Stimulated activated CD4-positive, alpha-beta T cell treated with anti-CD3 and anti-CD28 coated beads, Interleukin-4, amount 100 ng/mL, for 1 hour (primary cell): ENCODE results near the gene DCAF8L2.
"Not testable (repeated sequence)": the region's sequence is repeated elsewhere in the genome, so short reads cannot be mapped to it uniquely, and the experiment has no call there.

Source experiments
- DNase-seq: peaks from one replicate; pipeline ENCODE4 v3.0.0-alpha.2; 2020

Gene DCAF8L2

DNA sequence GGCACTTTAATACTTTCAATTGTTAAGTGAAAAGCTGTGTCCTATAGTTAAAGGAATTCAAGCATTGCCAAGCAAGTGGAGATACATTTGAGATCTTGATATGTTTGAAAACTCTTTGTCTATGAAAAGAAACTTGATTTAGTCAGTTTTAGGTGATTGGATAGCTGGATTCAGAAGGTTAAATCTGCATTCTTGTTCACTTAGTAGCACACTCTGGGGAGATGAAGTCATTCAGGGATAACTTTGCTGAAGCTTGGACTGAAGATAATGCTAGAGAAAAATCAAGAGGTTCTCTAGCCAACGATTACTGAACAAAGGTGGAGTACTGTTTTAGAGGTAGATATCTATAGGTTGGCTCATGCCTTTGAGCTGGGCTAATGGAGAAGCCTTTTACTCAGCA is 90.6 kb downstream of the DCAF8L2 start:
- no peak for DNase-seq

DNA sequence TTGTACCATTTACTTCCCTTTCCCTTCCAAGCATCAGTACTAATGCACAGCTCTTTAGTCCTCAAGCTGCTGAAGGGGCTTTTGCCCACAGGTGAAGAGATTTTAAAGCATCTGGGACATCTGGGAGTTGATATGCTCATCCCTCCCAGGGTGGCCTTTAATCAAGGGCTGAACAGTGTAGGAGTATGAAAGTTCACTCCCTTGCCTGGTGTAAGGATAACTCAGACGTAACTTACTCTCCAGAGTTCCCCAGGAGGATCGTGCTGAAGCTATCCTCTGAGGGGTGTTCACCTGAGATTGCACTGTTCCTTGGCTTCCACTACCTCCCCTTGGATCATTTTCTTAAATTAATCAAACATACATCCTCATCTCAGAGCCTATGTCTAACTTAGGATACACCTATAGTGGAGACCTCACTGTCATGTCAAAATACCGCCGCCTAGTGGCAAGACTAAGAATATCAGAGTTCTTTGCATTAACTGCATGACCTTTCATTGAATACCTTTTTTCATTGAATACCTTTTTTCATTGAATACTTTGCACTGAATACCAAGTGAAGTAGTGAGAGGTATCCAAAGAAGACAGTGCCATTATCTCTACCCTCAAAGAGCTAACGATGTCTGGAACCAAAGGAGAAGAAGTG is 93.5 kb downstream of the DCAF8L2 start:
- not testable (repeated sequence) for DNase-seq

DNA sequence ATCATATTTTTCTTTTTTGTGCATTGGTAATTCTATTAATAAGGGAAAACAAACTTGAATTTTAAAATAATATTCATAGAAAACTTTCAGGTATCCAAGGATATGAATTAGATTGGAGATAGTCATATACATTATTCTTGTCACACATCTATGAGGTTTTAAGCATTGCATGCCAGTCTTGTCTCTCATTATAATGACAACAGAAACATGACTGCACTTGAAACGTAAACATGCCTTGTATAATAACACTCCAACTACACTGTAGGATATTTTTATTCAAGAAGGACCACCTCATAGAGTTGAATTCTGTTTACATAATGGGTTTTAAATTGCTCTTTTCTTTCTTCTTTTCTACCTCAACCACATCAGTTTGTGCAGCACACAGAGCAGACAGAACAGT is 104.5 kb downstream of the DCAF8L2 start:
- no peak for DNase-seq

DNA sequence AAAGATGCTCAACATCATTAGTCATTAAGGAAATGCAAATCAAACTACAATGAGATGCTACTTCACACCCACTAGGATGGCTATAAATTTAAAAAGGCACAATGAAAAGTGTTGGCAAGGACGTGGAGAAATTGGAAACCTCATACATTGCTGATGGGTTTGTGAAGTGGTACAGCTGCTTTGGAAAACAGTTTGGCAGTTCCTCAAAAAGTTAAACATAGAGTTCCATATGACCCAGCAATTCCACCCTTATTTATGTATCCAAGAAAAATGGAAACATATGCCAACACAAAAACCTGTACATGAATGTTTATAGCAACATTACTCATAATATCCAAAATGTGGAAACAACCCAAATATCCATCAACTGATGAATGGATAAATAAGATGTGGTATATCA is 116.4 kb downstream of the DCAF8L2 start:
- DNase-seq: no peak

DNA sequence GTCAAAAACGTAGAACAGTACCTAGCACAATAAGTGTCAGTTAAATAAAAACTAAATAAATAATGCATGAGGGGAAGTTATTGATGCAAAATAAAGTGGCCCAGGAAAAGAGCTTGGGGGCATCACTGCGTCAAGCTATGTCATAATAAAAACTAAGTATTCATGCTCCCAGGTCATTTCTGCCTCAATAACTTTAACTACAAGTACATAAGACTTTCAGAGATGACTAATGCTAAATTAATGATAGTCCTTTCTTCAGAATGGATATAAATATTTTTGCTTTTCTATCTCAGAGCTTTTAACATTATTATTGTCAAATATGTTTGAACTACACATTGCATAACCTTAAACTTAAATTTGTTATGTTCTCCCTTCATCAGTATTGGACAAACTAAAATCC is 125.5 kb downstream of the DCAF8L2 start:
- DNase-seq: no peak

DNA sequence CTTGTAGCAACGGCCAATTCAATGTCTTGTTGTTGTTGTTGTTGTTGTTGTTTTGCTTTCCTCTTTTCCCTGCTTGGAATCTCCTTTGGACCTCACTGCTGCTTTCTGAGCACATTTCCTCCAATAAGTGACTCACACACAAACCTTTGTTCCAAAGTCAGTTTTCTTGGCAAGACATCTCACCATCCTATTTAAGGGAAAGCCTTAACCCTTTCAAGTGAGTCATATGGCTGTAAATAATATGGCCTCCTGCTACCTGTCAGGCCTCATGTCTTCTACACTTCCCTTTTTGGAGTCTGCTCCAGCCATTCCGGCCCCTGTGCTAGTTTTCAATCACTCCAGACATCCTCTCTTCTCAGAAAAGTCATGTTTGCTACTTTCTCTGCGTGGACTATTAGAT is 138.1 kb downstream of the DCAF8L2 start:
- no peak for DNase-seq

DNA sequence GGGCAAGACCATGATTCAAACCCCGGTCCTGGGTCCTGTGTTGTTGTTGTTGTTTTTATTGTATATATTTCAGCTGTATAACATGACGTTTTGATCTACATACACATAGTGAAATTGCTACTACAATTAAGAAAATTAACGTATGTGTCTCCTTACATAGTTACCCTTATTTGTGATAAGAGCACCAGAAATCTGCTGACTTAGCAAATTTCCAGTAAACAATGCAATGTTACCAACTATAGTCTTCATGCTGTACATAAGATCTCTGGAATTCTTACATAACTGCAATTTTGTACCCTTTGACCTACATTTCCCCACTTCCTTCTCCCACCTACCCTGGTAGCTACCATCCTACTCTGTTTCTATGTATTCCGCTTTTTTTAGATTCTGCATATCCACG is 141.8 kb downstream of the DCAF8L2 start:
- DNase-seq: no peak

DNA sequence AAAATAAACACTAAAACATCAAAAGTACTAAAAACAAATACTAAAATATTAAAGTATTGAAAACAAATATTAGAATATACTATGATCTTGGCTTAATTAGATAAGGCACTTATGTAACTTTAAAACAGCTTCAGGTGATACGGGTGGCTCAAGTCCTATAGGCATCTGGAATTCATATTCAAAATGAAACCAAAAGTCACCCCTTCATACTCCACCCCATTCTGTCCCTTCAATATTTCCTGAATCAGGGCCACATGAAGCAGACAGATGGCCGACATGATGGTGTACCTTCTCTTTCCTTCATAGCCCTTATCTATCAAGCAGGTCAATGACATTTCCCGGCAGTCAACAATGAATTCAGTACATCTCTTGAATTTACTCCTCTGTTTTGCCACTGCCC is 145.8 kb downstream of the DCAF8L2 start:
- no peak for DNase-seq

DNA sequence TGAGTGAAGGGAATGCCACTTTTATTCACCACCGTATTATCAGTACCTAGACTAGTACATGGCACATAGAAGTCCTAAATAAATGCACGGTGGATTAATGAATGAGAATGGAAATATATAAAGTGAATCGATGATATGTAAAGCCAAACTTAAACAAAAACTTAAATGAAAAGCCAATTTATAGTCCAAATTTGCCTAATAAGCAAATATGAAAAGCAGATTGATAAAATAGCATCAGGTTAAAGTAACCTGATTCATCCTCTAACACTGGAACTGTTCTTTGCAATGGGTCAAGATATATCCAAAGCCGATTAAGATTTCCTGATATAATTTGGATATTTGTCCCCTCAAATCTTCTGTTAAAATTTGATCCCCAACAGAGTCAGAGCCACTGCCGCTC is 150.8 kb downstream of the DCAF8L2 start:
- DNase-seq: no peak

DNA sequence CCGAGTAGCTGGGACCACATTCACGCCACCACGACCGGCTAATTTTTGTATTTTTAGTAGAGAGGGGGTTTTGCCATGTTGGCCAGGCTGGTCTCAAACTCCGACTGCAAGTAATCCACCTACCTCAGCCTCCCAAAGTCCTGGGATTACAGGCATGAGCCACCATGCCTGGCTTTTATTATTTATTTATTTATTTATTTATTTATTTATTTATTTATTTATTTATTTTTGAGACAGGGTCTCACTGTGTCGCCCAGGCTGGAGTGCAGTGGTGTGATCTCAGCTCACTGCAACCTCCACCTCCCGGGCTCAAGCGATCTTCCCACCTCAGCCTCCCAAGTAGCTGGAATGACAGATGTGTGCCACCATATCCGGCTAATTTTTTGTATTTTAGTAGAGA is 153.4 kb downstream of the DCAF8L2 start:
- DNase-seq: not testable (repeated sequence)

DNA sequence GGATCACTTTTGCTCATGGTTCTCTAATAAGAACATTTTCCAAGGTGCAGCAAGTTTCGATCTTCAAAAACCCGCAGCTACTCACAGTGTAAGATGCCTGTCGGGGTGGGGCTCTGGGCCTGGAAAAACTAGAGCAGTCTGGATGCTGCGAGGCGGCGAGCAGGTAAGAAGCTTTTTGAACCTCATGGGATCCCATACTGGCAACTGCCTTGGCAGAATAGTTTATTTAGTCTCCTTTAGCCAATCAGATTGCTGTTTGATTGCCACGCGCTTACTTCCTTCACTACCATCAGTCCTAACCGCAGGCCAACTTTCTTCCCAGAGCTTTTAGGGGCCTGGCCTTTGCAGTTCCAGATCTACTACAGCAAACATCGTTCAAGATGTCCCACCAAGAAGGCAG is 156.4 kb downstream of the DCAF8L2 start:
- DNase-seq: no peak

DNA sequence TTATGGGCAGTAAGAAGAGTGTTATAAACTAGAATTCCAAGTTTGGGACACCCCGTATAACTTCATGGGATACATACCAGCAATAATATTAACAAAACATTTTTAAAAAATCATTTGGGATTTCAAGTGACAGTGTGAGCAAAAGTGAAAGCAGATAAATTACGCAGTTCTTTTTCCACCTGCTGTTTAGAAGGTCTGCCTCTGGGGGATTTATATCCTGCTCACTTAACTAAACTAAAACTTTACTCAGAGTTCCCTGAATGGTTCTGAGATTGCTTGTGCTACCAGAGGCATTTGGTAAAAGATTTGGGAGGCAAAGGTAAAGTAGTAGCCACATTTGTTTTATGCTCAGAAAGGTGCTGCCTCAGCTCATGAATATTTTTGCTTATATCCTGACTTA is 160.2 kb downstream of the DCAF8L2 start:
- not testable (repeated sequence) for DNase-seq

DNA sequence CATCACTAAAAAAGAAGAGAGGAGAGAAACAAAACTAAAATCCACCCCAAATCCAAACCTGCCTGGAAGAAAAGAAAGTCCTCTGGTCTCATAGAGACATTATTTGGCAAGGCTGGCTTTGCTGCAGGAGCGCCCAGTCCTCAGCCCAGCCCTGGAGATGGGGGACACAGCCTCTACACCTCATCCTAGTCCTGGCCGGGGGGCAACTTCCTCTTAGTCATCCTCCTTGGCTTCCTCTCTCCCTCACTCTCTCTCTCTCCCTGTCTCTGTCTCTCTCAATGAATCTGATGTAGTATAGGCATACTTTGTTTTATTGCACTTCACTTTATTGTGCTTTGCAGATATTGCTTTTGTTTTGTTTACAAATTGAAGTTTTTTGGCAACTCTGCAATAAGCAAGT is 161.8 kb downstream of the DCAF8L2 start:
- no peak for DNase-seq

DNA sequence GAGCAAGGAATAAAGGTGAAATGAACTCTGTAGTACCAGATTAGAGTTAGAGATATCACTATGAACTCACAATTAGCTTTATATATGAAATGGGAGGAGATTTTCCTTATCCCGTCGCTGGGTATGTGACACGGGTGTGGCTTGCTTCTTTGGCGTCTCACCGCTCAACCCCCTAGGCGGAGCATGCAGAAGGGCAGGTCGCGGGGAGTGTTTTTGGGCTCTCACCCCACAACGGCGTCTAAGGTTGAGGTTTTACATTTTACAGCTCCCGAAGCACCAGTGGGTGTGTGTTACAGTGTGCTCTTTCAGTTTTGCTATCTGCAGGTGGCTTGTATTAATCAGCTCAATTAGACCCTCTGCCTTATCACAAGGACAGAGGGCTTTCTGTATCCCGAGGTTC is 175.6 kb downstream of the DCAF8L2 start:
- DNase-seq: no peak

DNA sequence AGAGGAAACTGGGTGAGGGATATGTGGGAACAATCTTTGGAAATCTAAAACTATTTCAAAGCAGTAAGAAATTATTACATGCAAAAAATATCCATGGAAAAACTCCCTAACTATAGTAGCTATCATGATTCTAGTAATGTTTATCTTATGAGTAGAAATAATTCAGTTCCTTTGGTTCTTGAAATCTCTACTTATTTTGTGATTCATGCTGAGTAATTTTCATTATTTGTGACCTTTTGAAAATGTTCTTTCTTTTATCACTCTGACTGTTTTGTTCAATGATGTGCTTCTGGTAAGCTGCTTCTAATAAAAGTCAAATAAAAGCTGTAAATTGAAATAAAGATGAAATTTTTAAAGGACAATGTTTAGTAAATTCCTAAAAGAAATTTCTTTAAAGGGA is 177.2 kb downstream of the DCAF8L2 start:
- DNase-seq: no peak

DNA sequence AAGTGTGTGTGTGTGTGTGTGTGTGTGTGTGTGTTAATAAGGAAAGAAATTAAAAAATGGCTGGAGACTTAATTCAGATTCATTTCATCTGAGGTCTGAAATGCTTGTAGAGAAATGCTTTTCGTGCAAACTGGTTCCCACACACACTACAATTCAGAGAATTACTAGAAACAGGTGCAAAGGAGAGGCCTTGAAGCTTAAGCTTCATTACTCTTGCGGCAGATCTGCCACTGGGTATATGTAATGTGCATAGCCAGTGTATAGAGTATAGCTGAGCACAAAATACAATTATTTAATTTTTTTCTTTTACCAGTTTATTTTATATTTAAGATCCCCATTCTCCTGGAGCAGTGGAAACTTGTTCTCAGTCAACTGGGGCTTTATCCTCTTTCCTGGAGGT is 185.8 kb downstream of the DCAF8L2 start:
- no peak for DNase-seq

DNA sequence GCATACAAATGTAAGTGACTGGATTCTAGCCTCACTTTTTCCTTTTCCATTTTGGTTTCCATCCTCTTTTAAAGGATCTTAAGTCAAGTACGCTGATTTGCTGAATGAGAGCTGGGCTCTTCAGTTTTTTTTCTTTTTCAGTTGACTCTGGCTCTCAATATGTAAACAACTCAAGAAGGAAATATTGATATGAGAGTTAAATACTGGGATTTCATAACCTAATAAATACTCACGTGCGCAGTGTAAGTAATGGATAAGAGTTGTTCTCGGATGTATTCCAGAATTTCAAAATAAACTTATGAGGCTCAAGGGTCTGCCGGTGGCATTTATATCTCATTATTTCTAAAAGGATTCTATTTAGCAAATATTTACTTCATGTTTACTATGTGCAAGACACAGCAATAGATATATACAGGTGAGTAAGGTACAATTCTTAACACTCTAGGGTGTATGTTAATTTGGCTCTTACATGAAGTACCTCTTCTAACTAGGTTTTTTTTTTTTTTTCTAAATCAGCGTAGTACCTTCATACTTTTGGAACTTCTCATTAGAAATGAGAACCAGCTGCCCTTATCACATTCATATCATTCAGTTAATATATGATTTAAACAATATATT is 206.6 kb downstream of the DCAF8L2 start:
- no peak for DNase-seq

DNA sequence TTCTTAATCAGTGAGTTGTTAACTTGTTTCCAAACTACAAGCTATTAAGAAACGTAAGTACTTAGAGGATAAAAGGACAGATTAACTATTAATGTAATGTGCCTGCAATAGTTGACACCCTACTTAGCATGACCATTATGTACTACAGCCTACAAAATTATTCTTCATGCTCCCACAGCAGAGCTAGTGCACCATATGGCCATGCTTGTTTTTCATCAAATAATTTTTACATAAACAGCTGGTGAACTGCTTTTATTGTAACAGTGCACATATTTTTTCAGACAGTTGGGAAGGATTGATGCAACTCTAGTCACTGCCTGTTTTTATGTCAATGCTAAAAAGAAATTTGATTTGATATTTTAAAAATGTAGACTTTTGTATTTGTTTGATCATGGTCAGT is 207.4 kb downstream of the DCAF8L2 start:
- no peak for DNase-seq
